GM23338 (cell line): ENCODE results near the gene SH2D6. TPM values are rescaled to one million over a fixed set of nuclear protein-coding genes. Genes with fewer than 3 reads are reported as not detected.

Source experiments
- ATAC-seq: fragments of 200-7000 bp; cut with Tn5 transposase; 3 replicates; pipeline ENCODE4 v1.9.1; 2020
- DNase-seq: peaks from one replicate; pipeline ENCODE4 v3.0.0-alpha.2; 2015; ENCODE audit warnings: low spot score
- H2AFZ ChIP-seq: fragments of 200-600 bp; sonication (generic); 2 replicates; pipeline ENCODE4 v1.8.0; 2016; ENCODE audit warnings: antibody characterized with exemption, mild to moderate bottlenecking, moderate library complexity
- H3F3A ChIP-seq: fragments of 200-600 bp; sonication (generic); replicated peaks from 2 replicates; pipeline ENCODE4 v1.8.0; 2017; ENCODE audit warnings: antibody characterized with exemption, mixed run types, low read depth
- H3K27ac ChIP-seq: fragments of 200-600 bp; sonication (generic); 2 replicates; pipeline ENCODE4 v1.6.1; 2016; ENCODE audit warnings: low read depth
- H3K27me3 ChIP-seq: fragments of 200-600 bp; sonication (generic); 2 replicates; pipeline ENCODE4 v1.8.0; 2016; ENCODE audit warnings: mild to moderate bottlenecking, mixed run types, moderate library complexity; ENCODE audit not compliant: insufficient read depth
- H3K36me3 ChIP-seq: fragments of 200-600 bp; sonication (generic); 2 replicates; pipeline ENCODE4 v1.8.0; 2016; ENCODE audit warnings: mild to moderate bottlenecking; ENCODE audit not compliant: insufficient read depth
- H3K4me1 ChIP-seq: fragments of 200-600 bp; sonication (generic); 2 replicates; pipeline ENCODE4 v1.8.0; 2016; ENCODE audit warnings: mild to moderate bottlenecking, moderate library complexity; ENCODE audit not compliant: insufficient read depth
- H3K4me2 ChIP-seq: fragments of 200-600 bp; sonication (generic); 2 replicates; pipeline ENCODE4 v1.7.1; 2017; ENCODE audit warnings: mixed run types
- H3K4me3 ChIP-seq: fragments of 200-600 bp; sonication (generic); 2 replicates; pipeline ENCODE4 v1.6.1; 2016; ENCODE audit warnings: mixed run types
- H3K79me2 ChIP-seq: fragments of 200-600 bp; sonication (generic); replicated peaks from 2 replicates; pipeline ENCODE4 v1.8.0; 2017; ENCODE audit warnings: mild to moderate bottlenecking; ENCODE audit not compliant: insufficient read depth
- H3K9me2 ChIP-seq: fragments of 200-600 bp; sonication (generic); 2 replicates; pipeline ENCODE4 v1.8.0; 2017; ENCODE audit not compliant: insufficient read depth
- H4K20me1 ChIP-seq: fragments of 200-600 bp; sonication (generic); replicated peaks from 2 replicates; pipeline ENCODE4 v1.8.0; 2017; ENCODE audit warnings: mild to moderate bottlenecking; ENCODE audit not compliant: insufficient read depth
- H3K27ac Mint-ChIP-seq: 2 replicates; pipeline ENCODE4 v1.8.0; 2020; ENCODE audit warnings: inconsistent platforms, mild to moderate bottlenecking, moderate library complexity, mixed read lengths
- H3K27me3 Mint-ChIP-seq: 3 replicates; pipeline ENCODE4 v1.8.0; 2022; ENCODE audit warnings: low read depth, mild to moderate bottlenecking, moderate library complexity, mixed read lengths, inconsistent platforms; ENCODE audit not compliant: insufficient read depth, poor library complexity
- H3K36me3 Mint-ChIP-seq: 3 replicates; pipeline ENCODE4 v1.8.0; 2021; ENCODE audit warnings: low read depth, mild to moderate bottlenecking, inconsistent platforms, moderate library complexity, mixed read lengths
- H3K4me1 Mint-ChIP-seq: 3 replicates; pipeline ENCODE4 v1.8.0; 2020; ENCODE audit warnings: mild to moderate bottlenecking, inconsistent platforms, mixed read lengths
- H3K4me3 Mint-ChIP-seq: 3 replicates; pipeline ENCODE4 v1.8.0; 2021; ENCODE audit warnings: moderate library complexity, mild to moderate bottlenecking, inconsistent platforms, mixed read lengths
- H3K9me3 Mint-ChIP-seq: 3 replicates; pipeline ENCODE4 v1.8.0; 2020; ENCODE audit warnings: moderate library complexity, mild to moderate bottlenecking, inconsistent platforms, mixed read lengths
- polyA plus RNA-seq: library from polyadenylated mRNA; unstranded; fragments of >200 nt; fragmentation: Nextera tagmentation; extraction: Ambion mirVana; gene quantifications from 2 replicates; pipeline ENCODE4 v1.2.1, GENCODE V29; 2016
- total RNA-seq: library from RNA; depleted of rRNA; stranded (reverse); fragments of >200 nt; shearing (Covaris generic); gene quantifications from 2 replicates; pipeline ENCODE4 v1.2.3, GENCODE V29; 2014
- TF ChIP-seq, protein P1 (sequence below): fragments of 250-450 bp; sonication (Bioruptor Pico); IDR thresholded peaks from 2 replicates; pipeline ENCODE4 v1.5.0; 2020; ENCODE audit warnings: mild to moderate bottlenecking, moderate library complexity
- TF ChIP-seq, protein P2 (sequence below): IDR thresholded peaks from 2 replicates; pipeline ENCODE4 v1.6.1; 2016; ENCODE audit warnings: antibody characterized with exemption
- TF ChIP-seq, protein P3 (sequence below), 2 experiments: fragments of 200-600 bp in 1 of 2; sonication (generic) in 1 of 2; conservative IDR thresholded peaks; 2 replicates each; pipeline versions ENCODE4 v1.5.1 to v1.6.1; 2016 to 2017; ENCODE audit warnings: antibody characterized with exemption in 2 of 2, low read depth in 2 of 2, mild to moderate bottlenecking in 2 of 2, moderate library complexity in 1 of 2

The SH2D6 gene
- total and polyA plus RNA-seq, 2 experiments from 2014 or later, result 0.37 TPM; not detected in 1

DNA sequence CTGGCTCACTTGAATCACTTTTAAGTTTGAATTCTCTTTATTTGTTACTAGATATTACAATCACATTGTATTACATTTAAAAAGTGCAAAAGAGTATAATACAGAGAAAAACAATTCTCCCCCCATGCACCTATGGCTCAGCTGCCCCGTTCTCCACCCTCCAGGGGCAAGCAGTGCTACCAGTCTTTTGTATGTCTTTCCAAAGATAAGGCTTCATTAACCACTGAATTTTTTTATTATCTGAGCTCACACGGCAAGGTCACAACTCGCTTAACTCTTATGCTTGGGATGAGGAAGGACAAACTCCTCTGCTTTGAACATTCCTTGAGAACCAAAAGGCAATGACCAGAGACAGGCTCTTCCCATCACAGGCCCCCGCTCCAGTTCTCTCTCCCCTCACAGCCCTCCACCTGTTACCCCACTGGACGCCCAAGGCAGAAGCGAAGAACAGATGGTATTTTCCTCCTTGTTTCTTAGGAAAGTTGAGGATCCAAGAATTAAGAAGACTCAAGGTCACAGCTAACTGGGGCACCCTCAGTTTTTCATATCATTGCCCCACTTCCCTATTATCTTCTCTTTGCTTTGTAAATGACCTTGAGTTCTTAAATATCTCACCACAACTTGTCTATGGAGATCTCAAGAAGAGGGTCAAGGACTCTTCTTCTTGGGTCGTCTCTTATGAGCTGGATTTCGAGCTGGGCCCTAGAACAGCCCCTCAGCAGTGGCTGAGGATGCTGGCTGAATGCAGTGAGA lies 30.1 kb downstream of the SH2D6 start (continued):
- TF ChIP-seq, protein P1, sequence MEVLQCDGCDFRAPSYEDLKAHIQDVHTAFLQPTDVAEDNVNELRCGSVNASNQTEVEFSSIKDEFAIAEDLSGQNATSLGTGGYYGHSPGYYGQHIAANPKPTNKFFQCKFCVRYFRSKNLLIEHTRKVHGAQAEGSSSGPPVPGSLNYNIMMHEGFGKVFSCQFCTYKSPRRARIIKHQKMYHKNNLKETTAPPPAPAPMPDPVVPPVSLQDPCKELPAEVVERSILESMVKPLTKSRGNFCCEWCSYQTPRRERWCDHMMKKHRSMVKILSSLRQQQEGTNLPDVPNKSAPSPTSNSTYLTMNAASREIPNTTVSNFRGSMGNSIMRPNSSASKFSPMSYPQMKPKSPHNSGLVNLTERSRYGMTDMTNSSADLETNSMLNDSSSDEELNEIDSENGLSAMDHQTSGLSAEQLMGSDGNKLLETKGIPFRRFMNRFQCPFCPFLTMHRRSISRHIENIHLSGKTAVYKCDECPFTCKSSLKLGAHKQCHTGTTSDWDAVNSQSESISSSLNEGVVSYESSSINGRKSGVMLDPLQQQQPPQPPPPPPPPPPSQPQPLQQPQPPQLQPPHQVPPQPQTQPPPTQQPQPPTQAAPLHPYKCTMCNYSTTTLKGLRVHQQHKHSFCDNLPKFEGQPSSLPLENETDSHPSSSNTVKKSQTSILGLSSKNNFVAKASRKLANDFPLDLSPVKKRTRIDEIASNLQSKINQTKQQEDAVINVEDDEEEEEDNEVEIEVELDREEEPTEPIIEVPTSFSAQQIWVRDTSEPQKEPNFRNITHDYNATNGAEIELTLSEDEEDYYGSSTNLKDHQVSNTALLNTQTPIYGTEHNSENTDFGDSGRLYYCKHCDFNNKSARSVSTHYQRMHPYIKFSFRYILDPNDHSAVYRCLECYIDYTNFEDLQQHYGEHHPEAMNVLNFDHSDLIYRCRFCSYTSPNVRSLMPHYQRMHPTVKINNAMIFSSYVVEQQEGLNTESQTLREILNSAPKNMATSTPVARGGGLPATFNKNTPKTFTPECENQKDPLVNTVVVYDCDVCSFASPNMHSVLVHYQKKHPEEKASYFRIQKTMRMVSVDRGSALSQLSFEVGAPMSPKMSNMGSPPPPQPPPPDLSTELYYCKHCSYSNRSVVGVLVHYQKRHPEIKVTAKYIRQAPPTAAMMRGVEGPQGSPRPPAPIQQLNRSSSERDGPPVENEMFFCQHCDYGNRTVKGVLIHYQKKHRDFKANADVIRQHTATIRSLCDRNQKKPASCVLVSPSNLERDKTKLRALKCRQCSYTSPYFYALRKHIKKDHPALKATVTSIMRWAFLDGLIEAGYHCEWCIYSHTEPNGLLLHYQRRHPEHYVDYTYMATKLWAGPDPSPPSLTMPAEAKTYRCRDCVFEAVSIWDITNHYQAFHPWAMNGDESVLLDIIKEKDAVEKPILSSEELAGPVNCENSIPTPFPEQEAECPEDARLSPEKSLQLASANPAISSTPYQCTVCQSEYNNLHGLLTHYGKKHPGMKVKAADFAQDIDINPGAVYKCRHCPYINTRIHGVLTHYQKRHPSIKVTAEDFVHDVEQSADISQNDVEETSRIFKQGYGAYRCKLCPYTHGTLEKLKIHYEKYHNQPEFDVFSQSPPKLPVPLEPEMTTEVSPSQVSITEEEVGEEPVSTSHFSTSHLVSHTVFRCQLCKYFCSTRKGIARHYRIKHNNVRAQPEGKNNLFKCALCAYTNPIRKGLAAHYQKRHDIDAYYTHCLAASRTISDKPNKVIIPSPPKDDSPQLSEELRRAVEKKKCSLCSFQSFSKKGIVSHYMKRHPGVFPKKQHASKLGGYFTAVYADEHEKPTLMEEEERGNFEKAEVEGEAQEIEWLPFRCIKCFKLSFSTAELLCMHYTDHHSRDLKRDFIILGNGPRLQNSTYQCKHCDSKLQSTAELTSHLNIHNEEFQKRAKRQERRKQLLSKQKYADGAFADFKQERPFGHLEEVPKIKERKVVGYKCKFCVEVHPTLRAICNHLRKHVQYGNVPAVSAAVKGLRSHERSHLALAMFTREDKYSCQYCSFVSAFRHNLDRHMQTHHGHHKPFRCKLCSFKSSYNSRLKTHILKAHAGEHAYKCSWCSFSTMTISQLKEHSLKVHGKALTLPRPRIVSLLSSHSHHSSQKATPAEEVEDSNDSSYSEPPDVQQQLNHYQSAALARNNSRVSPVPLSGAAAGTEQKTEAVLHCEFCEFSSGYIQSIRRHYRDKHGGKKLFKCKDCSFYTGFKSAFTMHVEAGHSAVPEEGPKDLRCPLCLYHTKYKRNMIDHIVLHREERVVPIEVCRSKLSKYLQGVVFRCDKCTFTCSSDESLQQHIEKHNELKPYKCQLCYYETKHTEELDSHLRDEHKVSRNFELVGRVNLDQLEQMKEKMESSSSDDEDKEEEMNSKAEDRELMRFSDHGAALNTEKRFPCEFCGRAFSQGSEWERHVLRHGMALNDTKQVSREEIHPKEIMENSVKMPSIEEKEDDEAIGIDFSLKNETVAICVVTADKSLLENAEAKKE, result no peak

DNA sequence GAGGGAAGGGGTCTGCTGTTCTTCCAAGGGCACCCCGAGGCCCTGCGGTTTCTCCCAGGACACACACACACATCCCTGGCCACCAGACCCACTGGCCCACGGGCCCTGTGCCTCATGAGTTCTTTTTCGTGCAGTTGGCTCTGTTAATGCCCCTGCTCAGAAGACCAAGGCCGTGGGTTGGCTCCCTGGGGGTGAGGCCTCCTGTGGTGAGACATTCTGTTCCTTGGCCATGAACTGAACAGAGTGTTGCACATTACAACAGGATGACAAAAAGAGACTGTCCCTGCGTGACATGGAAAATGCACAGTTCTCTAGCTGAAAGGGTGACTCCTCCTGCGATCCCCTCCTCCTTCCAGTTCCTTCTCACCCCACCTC lies 30.7 kb downstream of the SH2D6 start:
- no peak for DNase-seq
- Mint-ChIP-seq H3K27ac (no peak overlapping the region), H3K4me1 (peaks cover 3% of the 10 kb centered on the region; the same call in 1 of the 3 replicates), H3K36me3 (no peaks in the 10 kb centered on the region), H3K9me3 (peaks cover 2% of the 10 kb centered on the region; the same call in 1 of the 3 replicates), H3K4me3 (no peak overlapping the region), H3K27me3 (peaks cover 9% of the 10 kb centered on the region)
- Histone ChIP-seq H4K20me1 (no peaks in the 10 kb centered on the region), H3K27me3 (no peaks in the 10 kb centered on the region), H3K4me1 (no peaks in the 10 kb centered on the region), H3K4me3 (no peak overlapping the region), H3K27ac (no peak overlapping the region), H3K4me2 (no peak overlapping the region), H3F3A (no peaks in the 10 kb centered on the region), H3K9me2 (no peaks in the 10 kb centered on the region), H3K79me2 (no peaks in the 10 kb centered on the region), H3K36me3 (no peaks in the 10 kb centered on the region), H2AFZ (no peak overlapping the region)
- TF ChIP-seq, protein P2, sequence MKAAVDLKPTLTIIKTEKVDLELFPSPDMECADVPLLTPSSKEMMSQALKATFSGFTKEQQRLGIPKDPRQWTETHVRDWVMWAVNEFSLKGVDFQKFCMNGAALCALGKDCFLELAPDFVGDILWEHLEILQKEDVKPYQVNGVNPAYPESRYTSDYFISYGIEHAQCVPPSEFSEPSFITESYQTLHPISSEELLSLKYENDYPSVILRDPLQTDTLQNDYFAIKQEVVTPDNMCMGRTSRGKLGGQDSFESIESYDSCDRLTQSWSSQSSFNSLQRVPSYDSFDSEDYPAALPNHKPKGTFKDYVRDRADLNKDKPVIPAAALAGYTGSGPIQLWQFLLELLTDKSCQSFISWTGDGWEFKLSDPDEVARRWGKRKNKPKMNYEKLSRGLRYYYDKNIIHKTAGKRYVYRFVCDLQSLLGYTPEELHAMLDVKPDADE, result no peak
- TF ChIP-seq, protein P3, sequence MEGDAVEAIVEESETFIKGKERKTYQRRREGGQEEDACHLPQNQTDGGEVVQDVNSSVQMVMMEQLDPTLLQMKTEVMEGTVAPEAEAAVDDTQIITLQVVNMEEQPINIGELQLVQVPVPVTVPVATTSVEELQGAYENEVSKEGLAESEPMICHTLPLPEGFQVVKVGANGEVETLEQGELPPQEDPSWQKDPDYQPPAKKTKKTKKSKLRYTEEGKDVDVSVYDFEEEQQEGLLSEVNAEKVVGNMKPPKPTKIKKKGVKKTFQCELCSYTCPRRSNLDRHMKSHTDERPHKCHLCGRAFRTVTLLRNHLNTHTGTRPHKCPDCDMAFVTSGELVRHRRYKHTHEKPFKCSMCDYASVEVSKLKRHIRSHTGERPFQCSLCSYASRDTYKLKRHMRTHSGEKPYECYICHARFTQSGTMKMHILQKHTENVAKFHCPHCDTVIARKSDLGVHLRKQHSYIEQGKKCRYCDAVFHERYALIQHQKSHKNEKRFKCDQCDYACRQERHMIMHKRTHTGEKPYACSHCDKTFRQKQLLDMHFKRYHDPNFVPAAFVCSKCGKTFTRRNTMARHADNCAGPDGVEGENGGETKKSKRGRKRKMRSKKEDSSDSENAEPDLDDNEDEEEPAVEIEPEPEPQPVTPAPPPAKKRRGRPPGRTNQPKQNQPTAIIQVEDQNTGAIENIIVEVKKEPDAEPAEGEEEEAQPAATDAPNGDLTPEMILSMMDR (conservative IDR thresholded peaks at IDR 0.05; ENCODE audit: low read depth in 2 of 2), result no peak
- no peak for ATAC-seq
